HepG2 (cell line): ENCODE measurements around the gene SMARCA4. TPM values are rescaled to one million over a fixed set of nuclear protein-coding genes. Genes with fewer than 3 reads are reported as not detected.

Experiments used
- ATAC-seq: fragments of 200-7000 bp; cut with Tn5 transposase; 3 replicates; pipeline ENCODE4 v1.9.1; 2020; ENCODE audit warnings: mild to moderate bottlenecking, moderate library complexity
- BruUV-seq: library from RNA; stranded (reverse); fragments of 400-500 nt; replicated peaks from 2 replicates; lab custom pipeline; 2021; lab: Mats Ljungman, UMichigan
- CTCF ChIA-PET: fragments of 300-600 bp; formaldehyde crosslinking; extraction: SDS; loops from one replicate; lab custom pipeline; 2021; ENCODE audit warnings: low total read pairs, inconsistent platforms, low intra/inter-chr PET ratio; lab: Yijun Ruan, JAX
- POLR2A ChIA-PET: fragments of 350-600 bp; sonication (Branson Sonifier 250); formaldehyde crosslinking; loops from one replicate; lab custom pipeline; 2020; ENCODE audit warnings: antibody characterized with exemption, inconsistent platforms; lab: Yijun Ruan, JAX
- DNase-seq: peaks from one replicate; pipeline ENCODE4 v3.0.0-alpha.2; 2015; ENCODE audit warnings: low spot score
- FAIRE-seq: peaks from 3 replicates; lab custom pipeline; 2011; peaks lifted over from hg19 to GRCh38; lab: Jason Lieb, UNC
- H2AFZ ChIP-seq: one replicate; pipeline ENCODE4 v1.6.1; 2011; ENCODE audit warnings: low read length, inconsistent platforms
- H3K27ac ChIP-seq: fragments of 300-600 bp; 3 replicates; pipeline ENCODE4 v1.8.0; 2011; ENCODE audit warnings: mixed run types, mild to moderate bottlenecking, mixed read lengths, low read length, inconsistent platforms; ENCODE audit not compliant: insufficient read depth; ENCODE audit errors: extremely low read length
- H3K27me3 ChIP-seq, 2 experiments: fragments of 200-600 bp in 1 of 2; 2 replicates in 1 of 2; 3 replicates in 1 of 2; pipeline versions ENCODE4 v1.6.0 to v1.8.0; 2011; ENCODE audit warnings: low read length in 2 of 2, mild to moderate bottlenecking in 2 of 2, moderate library complexity in 2 of 2, inconsistent platforms in 1 of 2; ENCODE audit not compliant: insufficient read depth in 2 of 2, control insufficient read depth in 1 of 2
- H3K36me3 ChIP-seq, 2 experiments: fragments of 200-600 bp in 1 of 2; replicated peaks in 1 of 2; 2 replicates in 1 of 2; 3 replicates in 1 of 2; pipeline versions ENCODE4 v1.5.1 to v1.8.0; 2011; ENCODE audit warnings: low read length in 2 of 2, inconsistent platforms in 1 of 2; ENCODE audit not compliant: insufficient read depth in 2 of 2, control insufficient read depth in 1 of 2
- H3K4me1 ChIP-seq: 2 replicates; pipeline ENCODE4 v1.5.1; 2012; ENCODE audit warnings: low read length, inconsistent platforms; ENCODE audit not compliant: insufficient read depth
- H3K4me2 ChIP-seq: 2 replicates; pipeline ENCODE4 v1.6.0; 2011; ENCODE audit warnings: low read depth, low read length, inconsistent platforms
- H3K4me3 ChIP-seq, 3 experiments: fragments of 200-600 bp in 1 of 3; sonication (generic), shearing (Covaris generic) in 1 of 3; replicated peaks in 1 of 3; 2 replicates each; pipeline ENCODE4 v1.5.1; 2011 to 2016; ENCODE audit warnings: low read length in 3 of 3, inconsistent platforms in 2 of 3, low read depth in 2 of 3, mild to moderate bottlenecking in 2 of 3, control low read depth in 1 of 3, mixed read lengths in 1 of 3; ENCODE audit not compliant: insufficient read depth in 1 of 3
- H3K79me2 ChIP-seq: one replicate; pipeline ENCODE4 v1.6.1; 2011; ENCODE audit warnings: low read length, inconsistent platforms; ENCODE audit not compliant: insufficient read depth
- H3K9ac ChIP-seq: 2 replicates; pipeline ENCODE4 v1.6.0; 2011; ENCODE audit warnings: mild to moderate bottlenecking, low read depth, low read length, inconsistent platforms; ENCODE audit not compliant: insufficient read depth
- H3K9me3 ChIP-seq: 2 replicates; pipeline ENCODE4 v1.5.1; 2012; ENCODE audit warnings: mild to moderate bottlenecking, low read length
- H4K20me1 ChIP-seq: 2 replicates; pipeline ENCODE4 v1.6.0; 2011; ENCODE audit warnings: inconsistent platforms, mild to moderate bottlenecking, low read length, moderate library complexity; ENCODE audit not compliant: insufficient read depth
- GRHL1 ChIP-seq: sonication (generic); formaldehyde crosslinking; conservative IDR thresholded peaks from 2 replicates; pipeline ENCODE4 v1.8.0; 2022; ENCODE audit warnings: missing genetic modification reagents
- MYNN ChIP-seq: sonication (generic); formaldehyde crosslinking; IDR thresholded peaks from 2 replicates; pipeline ENCODE4 v1.4.0; 2020; ENCODE audit warnings: mild to moderate bottlenecking, low read depth, missing genetic modification reagents
- RARG ChIP-seq: sonication (generic); formaldehyde crosslinking; IDR thresholded peaks from 2 replicates; pipeline ENCODE4 v1.4.0; 2020; ENCODE audit warnings: low read depth, mild to moderate bottlenecking, missing genetic modification reagents
- SALL2 ChIP-seq: sonication (generic); formaldehyde crosslinking; IDR thresholded peaks from 2 replicates; pipeline ENCODE4 v1.8.1; 2023; ENCODE audit warnings: mild to moderate bottlenecking, missing genetic modification reagents, inconsistent platforms
- SIN3A ChIP-seq: IDR thresholded peaks from 2 replicates; pipeline ENCODE4 v1.6.1; 2011; ENCODE audit warnings: low read depth, mild to moderate bottlenecking, control low read depth, low read length, borderline replicate concordance
- ZNF142 ChIP-seq: sonication (generic); formaldehyde crosslinking; IDR thresholded peaks from 2 replicates; pipeline ENCODE4 v1.4.0; 2020; ENCODE audit warnings: missing genetic modification reagents
- ZNF329 ChIP-seq: sonication (generic); formaldehyde crosslinking; IDR thresholded peaks from 2 replicates; pipeline ENCODE4 v1.9.0; 2021; ENCODE audit warnings: low read depth, mild to moderate bottlenecking, missing genetic modification reagents
- WGBS: methylation state at CpG from one replicate; pipeline ENCODE4 v1.1.6; 2017; ENCODE audit warnings: low lambda C conversion rate; 5-methylcytosine and 5-hydroxymethylcytosine counted together
- in situ Hi-C: cut with HindIII; loops from 2 replicates; pipeline ENCODE4 v1.10.0; 2017; ENCODE audit warnings: low pct_unique_long_range_greater_than_20kb; ENCODE audit not compliant: extremely low pct_ligation_motif_present
- intact Hi-C: fragments of 100-400 bp; cut with micrococcal nuclease; formaldehyde crosslinking; loops from one replicate; pipeline ENCODE4 v1.10.0; 2022; ENCODE audit not compliant: unreplicated experiment
- polyA plus RNA-seq, 8 experiments: library from polyadenylated mRNA; depleted of rRNA in 3 of 8; stranded (reverse) in 7 of 8; unstranded in 1 of 8; fragments of >200 nt; fragmentation: Illumina TruSeq in 4 of 8; extraction: Trizol in 4 of 8; gene quantifications; 2 replicates each; pipeline versions ENCODE4 v1.2.1 to v1.2.3, GENCODE V29; 2011 to 2016; ENCODE audit warnings: low read depth in 4 of 8, missing spikeins in 1 of 8, mixed read lengths in 1 of 8; ENCODE audit not compliant: insufficient read depth in 1 of 8
- total RNA-seq, 5 experiments: library from RNA; depleted of rRNA; stranded (reverse); fragments of >200 nt; fragmentation: Illumina TruSeq; extraction: Trizol; gene quantifications; 2 replicates each; pipeline ENCODE4 v1.2.3, GENCODE V29; 2016; ENCODE audit warnings: low read depth in 1 of 5

The SMARCA4 gene
- total and polyA plus RNA-seq, 2 of the 13 experiments (the other 11 are each of a cell fraction or from before 2014, with no cell fraction given) = 25.4 to 45.9 TPM

GRCh38 chr19:11028146-11028545 lies 67.3 kb downstream of the SMARCA4 start:
- DNase-seq = no peak
- in situ Hi-C loops = no loop called here
- POLR2A ChIA-PET = no interaction called here
- FAIRE-seq = no peak
- intact Hi-C loops = no loop called here
- H3K27ac ChIP-seq = no peak overlapping the region
- no peaks in the 10 kb centered on the region for H3K9me3 ChIP-seq
- H3K4me2 ChIP-seq = no peak overlapping the region
- H3K79me2 ChIP-seq = no peaks in the 10 kb centered on the region
- no peaks in the 10 kb centered on the region for H3K27me3 ChIP-seq
- TF ChIP-seq SIN3A (no peak), ZNF329 (CRISPR knock-in tag) (peak; percentile 89; the same call in 1 of the 2 replicates), RARG (CRISPR knock-in tag) (no peak)
- H2AFZ ChIP-seq = no peak overlapping the region
- BruUV-seq = no TSS peak
- no peak overlapping the region for H3K9ac ChIP-seq
- 95% methylated on average over 2 of the region's 4 CpGs for WGBS
- CTCF ChIA-PET = no interaction called here
- H4K20me1 ChIP-seq = no peaks in the 10 kb centered on the region
- H3K4me1 ChIP-seq = no peaks in the 10 kb centered on the region
- H3K36me3 ChIP-seq = peaks cover 49 to 83% of the 10 kb centered on the region in 2 experiments; a peak in 4 of 5 replicates
- H3K4me3 ChIP-seq = no peak overlapping the region
- no peak for ATAC-seq

GRCh38 chr19:11031421-11032070 lies 70.7 kb downstream of the SMARCA4 start:
- Histone ChIP-seq H3K4me1 (no peaks in the 10 kb centered on the region), H3K27me3 (no peaks in the 10 kb centered on the region), H3K27ac (no peak overlapping the region), H2AFZ (no peak overlapping the region), H3K36me3 (peaks cover 43 to 89% of the 10 kb centered on the region in 2 experiments; a peak in 4 of 5 replicates), H3K79me2 (no peaks in the 10 kb centered on the region), H3K4me3 (no peak overlapping the region), H3K9ac (no peak overlapping the region), H3K4me2 (no peak overlapping the region), H4K20me1 (peaks cover 4% of the 10 kb centered on the region; the same call in 1 of the 2 replicates), H3K9me3 (no peaks in the 10 kb centered on the region)
- BruUV-seq = TSS peak; percentile 30
- intact Hi-C loops = no loop called here
- ChIA-PET POLR2A (no interaction called here), CTCF (no interaction called here)
- DNase-seq = no peak
- no peak for ATAC-seq
- in situ Hi-C loops = no loop called here
- WGBS = 97% methylated on average over 21 of the region's 21 CpGs
- FAIRE-seq = no peak
- TF ChIP-seq SALL2 (CRISPR knock-in tag) (no peak), GRHL1 (no peak), MYNN (CRISPR knock-in tag) (no peak), ZNF142 (CRISPR knock-in tag) (no peak)
